ENCODE data around the gene MYOM1.

Gene MYOM1

DNA sequence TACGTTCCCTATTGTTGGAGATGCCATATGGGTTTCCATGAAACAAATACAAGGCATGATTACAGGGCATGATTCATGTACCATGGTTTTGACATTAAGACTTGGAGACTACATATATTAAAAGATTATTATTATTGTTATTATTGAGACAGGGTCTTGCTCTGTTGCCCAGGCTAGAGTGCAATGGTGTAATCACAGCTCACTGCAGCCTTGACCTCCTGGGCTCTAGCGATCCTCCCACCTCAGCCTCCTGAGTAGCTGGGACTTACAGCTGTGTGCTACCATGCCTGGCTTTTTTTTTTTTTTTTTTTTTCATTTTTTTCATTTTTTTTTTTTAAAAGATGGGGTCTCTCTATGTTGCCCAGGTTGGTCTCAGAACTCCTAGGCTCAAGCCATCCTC lies 69.1 kb downstream of the MYOM1 start:
- TF ChIP-seq ZFX (IDR thresholded peaks at IDR 0.05; ENCODE audit: borderline replicate concordance) (no peak), CTCF (IDR thresholded peaks at IDR 0.05) (no peak)
- H3K27ac ChIP-seq, result no peak overlapping the region

- no peak overlapping the region for H3K27ac ChIP-seq
- TF ChIP-seq CTCF (IDR thresholded peaks at IDR 0.05) (no peak), ZFX (IDR thresholded peaks at IDR 0.05; ENCODE audit: borderline replicate concordance) (no peak)
Measured at GRCh38 chr18:3150274-3150673, 69.5 kb downstream of the MYOM1 start.

DNA sequence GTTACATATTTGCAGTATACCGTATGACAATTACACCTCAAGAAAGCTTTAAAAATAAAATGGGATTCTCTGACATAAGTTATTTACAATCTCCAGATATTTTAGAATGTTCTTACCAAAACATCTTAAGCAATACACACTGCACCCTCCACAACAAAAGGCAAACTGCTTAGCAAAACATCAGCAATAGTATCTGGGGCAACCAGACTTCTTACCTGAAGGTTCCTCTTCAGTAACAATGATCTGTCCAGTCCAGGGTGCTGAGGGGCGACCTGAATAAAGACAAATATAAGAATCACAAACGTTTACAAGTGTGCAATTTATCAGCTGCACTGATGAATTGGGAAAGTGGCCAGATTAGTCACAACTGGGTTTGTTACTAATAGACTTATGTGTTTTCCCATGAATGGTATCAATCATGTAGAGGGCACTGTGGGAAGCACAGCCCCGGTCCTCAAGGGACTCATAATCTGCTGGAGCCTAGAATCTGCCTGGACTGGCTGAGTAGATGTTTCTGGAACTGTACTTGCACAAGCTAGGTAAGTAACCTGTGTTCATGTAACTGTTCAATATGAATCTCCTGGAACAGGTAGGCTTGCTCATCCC lies 70.7 kb downstream of the MYOM1 start:
- TF ChIP-seq CTCF (IDR thresholded peaks at IDR 0.05), result no peak
- no peak for TF ChIP-seq ZFX (IDR thresholded peaks at IDR 0.05; ENCODE audit: borderline replicate concordance)
- H3K27ac ChIP-seq, result no peak overlapping the region

GRCh38 chr18:3147935-3148554 lies 71.7 kb downstream of the MYOM1 start:
- no peak overlapping the region for H3K27ac ChIP-seq
- TF ChIP-seq CTCF (IDR thresholded peaks at IDR 0.05), result no peak
- no peak for TF ChIP-seq ZFX (IDR thresholded peaks at IDR 0.05; ENCODE audit: borderline replicate concordance)

DNA sequence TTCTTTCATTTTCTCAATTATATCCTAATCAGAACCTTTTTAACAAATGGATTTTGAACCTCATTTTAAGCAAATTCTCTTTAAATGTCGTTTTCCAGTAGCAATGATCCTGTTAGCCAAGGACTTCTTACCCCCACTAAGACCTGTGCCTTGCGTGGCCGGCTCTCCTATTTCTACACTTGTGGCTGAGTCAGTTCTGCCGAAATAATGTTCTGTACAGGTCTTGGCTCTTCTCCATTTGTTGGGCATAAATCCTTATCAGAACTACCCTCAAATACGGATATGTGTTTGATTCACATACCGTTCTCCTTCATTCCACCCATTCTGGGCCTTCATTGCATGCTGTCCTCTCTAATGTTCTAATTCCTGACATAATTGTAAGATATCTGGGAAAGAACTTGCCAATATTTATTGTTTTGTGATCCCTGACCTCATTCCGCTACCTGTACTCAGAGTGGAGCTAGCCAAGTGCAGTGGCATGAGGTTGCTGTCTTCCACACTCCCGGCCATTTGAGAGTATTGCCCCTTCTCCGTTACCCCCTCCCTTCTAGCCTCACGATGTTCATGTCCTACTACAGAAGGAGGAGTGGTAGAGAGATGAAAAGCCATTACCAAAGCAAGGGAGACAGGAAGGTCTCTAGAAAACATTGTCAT lies 78.7 kb downstream of the MYOM1 start:
- TF ChIP-seq ZFX (IDR thresholded peaks at IDR 0.05; ENCODE audit: borderline replicate concordance), result no peak

GRCh38 chr18:3140342-3140741 lies 79.4 kb downstream of the MYOM1 start:
- H3K27ac ChIP-seq, result no peak overlapping the region
- TF ChIP-seq ZFX (IDR thresholded peaks at IDR 0.05; ENCODE audit: borderline replicate concordance), result no peak

More for the DNA sequence above, 78.7 kb downstream of the MYOM1 start:
- H3K27ac ChIP-seq, result no peak overlapping the region

DNA sequence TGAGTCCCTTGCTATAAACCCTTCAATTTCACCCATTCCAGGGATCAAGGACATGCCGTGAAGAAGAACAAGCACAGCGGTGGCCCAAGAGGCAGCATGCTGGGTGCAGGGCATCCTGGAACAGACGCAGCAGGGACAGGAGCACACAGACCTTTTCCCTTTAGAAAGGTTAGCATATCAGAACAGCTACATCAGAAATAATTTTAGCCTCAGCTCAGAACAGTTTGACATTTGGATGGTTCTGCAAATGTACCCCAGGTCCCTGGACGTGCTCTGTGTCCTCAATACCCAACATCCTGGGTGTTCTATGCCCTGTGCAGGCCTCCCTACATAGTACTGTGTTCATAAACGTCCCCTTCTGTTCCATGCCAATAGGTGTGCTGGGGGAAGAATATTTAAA lies 80.4 kb downstream of the MYOM1 start:
- no peak for TF ChIP-seq CTCF (IDR thresholded peaks at IDR 0.05)
- TF ChIP-seq ZFX (IDR thresholded peaks at IDR 0.05; ENCODE audit: borderline replicate concordance), result no peak
- no peak overlapping the region for H3K27ac ChIP-seq

DNA sequence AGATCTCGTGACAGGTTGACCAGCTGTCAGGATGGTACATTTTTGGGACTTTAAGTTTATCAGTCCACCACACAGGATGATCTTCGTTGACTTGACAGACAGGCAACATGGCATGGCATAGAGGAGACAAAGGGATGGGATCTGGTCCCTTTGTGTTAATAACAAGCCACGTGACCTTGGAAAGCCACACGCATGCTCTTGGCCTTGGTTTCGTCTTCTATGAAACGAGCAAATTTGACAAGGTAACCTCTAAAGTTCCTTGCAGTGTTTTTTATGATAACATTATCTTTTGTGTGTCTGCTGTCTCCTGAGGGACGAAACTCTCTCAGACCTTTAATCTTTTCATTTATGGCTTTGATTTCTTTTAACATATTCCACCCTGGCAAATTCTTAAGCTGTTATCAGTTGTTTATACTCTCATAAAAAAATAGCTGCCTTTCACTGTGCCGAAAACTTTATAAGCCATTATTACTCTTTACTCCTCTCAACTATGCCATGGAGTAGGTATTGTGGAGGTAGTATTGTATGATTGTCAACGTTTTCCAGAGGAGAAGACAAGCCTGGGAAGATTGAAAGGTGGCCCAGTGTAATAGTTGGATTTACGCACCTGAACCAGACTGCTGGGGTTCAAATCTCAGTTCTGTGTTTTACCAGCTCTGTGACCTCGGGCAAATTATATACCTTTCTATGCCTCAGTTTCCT lies 81.3 kb downstream of the MYOM1 start:
- H3K27ac ChIP-seq, result no peak overlapping the region
- TF ChIP-seq CTCF (IDR thresholded peaks at IDR 0.05) (no peak), ZFX (IDR thresholded peaks at IDR 0.05; ENCODE audit: borderline replicate concordance) (no peak)
